Caki2 (cell line): ENCODE data around the gene XBP1. TPM values are rescaled to one million over a fixed set of nuclear protein-coding genes. Genes with fewer than 3 reads are reported as not detected.
"Not testable (repeated sequence)": the region's sequence is repeated elsewhere in the genome, so short reads cannot be mapped to it uniquely, and the experiment has no call there.

Experiments used
- DNase-seq: peaks from one replicate; pipeline ENCODE4 v3.0.0-alpha.2; 2015; ENCODE audit warnings: low read depth
- in situ Hi-C: cut with HindIII; loops from 2 replicates; pipeline ENCODE4 v1.10.0; 2016; ENCODE audit warnings: low sequenced_read_pairs, low pct_unique_long_range_greater_than_20kb, mixed read lengths
- total RNA-seq: library from RNA; depleted of rRNA; stranded (reverse); fragments of >200 nt; shearing (Covaris generic); gene quantifications from 2 replicates; pipeline ENCODE4 v1.2.3, GENCODE V29; 2014; ENCODE audit warnings: low replicate concordance

Gene XBP1
- total RNA-seq, 1 experiment from 2014 or later, result 300 TPM

GRCh38 chr22:28821452-28821851 is 21.1 kb upstream of the XBP1 start:
- in situ Hi-C loops, result no loop called here

GRCh38 chr22:28820885-28821284 is 20.5 kb upstream of the XBP1 start:
- in situ Hi-C loops, result no loop called here
- DNase-seq, result no peak

More at GRCh38 chr22:28821452-28821851, 21.1 kb upstream of the XBP1 start:
- DNase-seq, result no peak

- in situ Hi-C loops, result no loop called here
- DNase-seq, result no peak
Observed at GRCh38 chr22:28819253-28820096, 19.1 kb upstream of the XBP1 start.

GRCh38 chr22:28817919-28818859 is 17.8 kb upstream of the XBP1 start:
- in situ Hi-C loops, result no loop called here
- DNase-seq, result no peak

GRCh38 chr22:28817064-28817463 is 16.7 kb upstream of the XBP1 start:
- no peak for DNase-seq
- in situ Hi-C loops, result no loop called here

- no peak for DNase-seq
- in situ Hi-C loops, result no loop called here
Observed at GRCh38 chr22:28815729-28816128, 15.4 kb upstream of the XBP1 start.

- no peak for DNase-seq
- in situ Hi-C loops, result no loop called here
Observed at GRCh38 chr22:28815111-28815510, 14.7 kb upstream of the XBP1 start.

- in situ Hi-C loops, result no loop called here
- DNase-seq, result no peak
Observed at GRCh38 chr22:28813772-28814518, 13.6 kb upstream of the XBP1 start.

GRCh38 chr22:28812516-28812915 is 12.1 kb upstream of the XBP1 start:
- no peak for DNase-seq
- in situ Hi-C loops, result no loop called here

GRCh38 chr22:28810821-28811491 is 10.6 kb upstream of the XBP1 start:
- in situ Hi-C loops, result no loop called here

GRCh38 chr22:28808716-28809355 is 8.5 kb upstream of the XBP1 start:
- in situ Hi-C loops, result no loop called here
- DNase-seq, result no peak

More at GRCh38 chr22:28810821-28811491, 10.6 kb upstream of the XBP1 start:
- DNase-seq, result no peak

GRCh38 chr22:28805426-28805825 is 5.1 kb upstream of the XBP1 start:
- in situ Hi-C loops, DNase-seq: not testable (repeated sequence)

GRCh38 chr22:28802595-28803123 is 2.3 kb upstream of the XBP1 start:
- in situ Hi-C loops, result no loop called here
- DNase-seq, result no peak

- in situ Hi-C loops, result no loop called here
- peak; percentile 61 for DNase-seq
Observed at GRCh38 chr22:28801845-28802594, 1.7 kb upstream of the XBP1 start.

GRCh38 chr22:28799606-28800307 is 612 bp downstream of the XBP1 start:
- in situ Hi-C loops, result no loop called here
- DNase-seq, result peak; percentile 60
